ENCODE data around the gene NAALADL2. TPM values are rescaled to one million over a fixed set of nuclear protein-coding genes. Genes with fewer than 3 reads are reported as not detected.

NAALADL2 gene
- total RNA-seq, 1 donor from 2014 or later = 11.5 TPM

- no peak for DNase-seq (ENCODE audit: low spot score)
- Mint-ChIP-seq H3K4me1 (no peaks in the 10 kb centered on the region), H3K4me3 (no peak overlapping the region), H3K36me3 (no peaks in the 10 kb centered on the region), H3K27me3 (ENCODE audit: insufficient read depth, low read depth) (no peaks in the 10 kb centered on the region), H3K9me3 (no peaks in the 10 kb centered on the region), H3K27ac (no peak overlapping the region)
- Histone ChIP-seq H3F3A (ENCODE audit: low read depth) (no peaks in the 10 kb centered on the region), H3K9me3 (ENCODE audit: low read depth) (no peaks in the 10 kb centered on the region), H3K4me2 (no peak overlapping the region), H3K36me3 (no peaks in the 10 kb centered on the region), H3K79me2 (ENCODE audit: low read depth) (no peaks in the 10 kb centered on the region), H2AFZ (replicated peaks) (no peak overlapping the region), H3K4me3 (no peak overlapping the region), H3K9ac (no peak overlapping the region), H3K27ac (no peak overlapping the region), H4K20me1 (ENCODE audit: low read depth) (no peaks in the 10 kb centered on the region), H3K27me3 (no peaks in the 10 kb centered on the region), H3K4me1 (no peaks in the 10 kb centered on the region)
- TF ChIP-seq CTCF (IDR thresholded peaks at IDR 0.05) (no peak), EZH2phosphoT487 (IDR thresholded peaks at IDR 0.05) (no peak), EZH2 (IDR thresholded peaks at IDR 0.05) (no peak)
Observed at GRCh38 chr3:174957551-174958001, 98.4 kb downstream of the NAALADL2 start.

- Mint-ChIP-seq H3K27me3 (ENCODE audit: insufficient read depth, low read depth) (no peaks in the 10 kb centered on the region), H3K4me3 (no peak overlapping the region), H3K27ac (no peak overlapping the region), H3K9me3 (no peaks in the 10 kb centered on the region), H3K4me1 (no peaks in the 10 kb centered on the region), H3K36me3 (no peaks in the 10 kb centered on the region)
- H3K9me3 ChIP-seq (ENCODE audit: low read depth) = no peaks in the 10 kb centered on the region
- H3F3A ChIP-seq (ENCODE audit: low read depth) = no peaks in the 10 kb centered on the region
- no peaks in the 10 kb centered on the region for H3K36me3 ChIP-seq
- no peaks in the 10 kb centered on the region for H3K79me2 ChIP-seq (ENCODE audit: low read depth)
- no peaks in the 10 kb centered on the region for H4K20me1 ChIP-seq (ENCODE audit: low read depth)
- no peaks in the 10 kb centered on the region for H3K27me3 ChIP-seq
- H3K4me3 ChIP-seq = no peak overlapping the region
- no peak overlapping the region for H3K27ac ChIP-seq
- H3K4me1 ChIP-seq = no peaks in the 10 kb centered on the region
- H3K4me2 ChIP-seq = no peak overlapping the region
- H2AFZ ChIP-seq (replicated peaks) = no peak overlapping the region
- TF ChIP-seq CTCF (IDR thresholded peaks at IDR 0.05) (no peak), EZH2phosphoT487 (IDR thresholded peaks at IDR 0.05) (no peak), EZH2 (IDR thresholded peaks at IDR 0.05) (no peak)
- no peak for DNase-seq (ENCODE audit: low spot score)
- H3K9ac ChIP-seq = no peak overlapping the region
Observed at GRCh38 chr3:174958671-174959328, 99.7 kb downstream of the NAALADL2 start.

- Histone ChIP-seq H3K79me2 (ENCODE audit: low read depth) (no peaks in the 10 kb centered on the region), H3K27ac (no peak overlapping the region), H3K9ac (no peak overlapping the region), H3K4me2 (no peak overlapping the region), H4K20me1 (ENCODE audit: low read depth) (no peaks in the 10 kb centered on the region), H3K36me3 (no peaks in the 10 kb centered on the region), H3K27me3 (no peaks in the 10 kb centered on the region), H3K4me3 (no peak overlapping the region), H3F3A (ENCODE audit: low read depth) (no peaks in the 10 kb centered on the region), H2AFZ (replicated peaks) (no peak overlapping the region), H3K9me3 (ENCODE audit: low read depth) (no peaks in the 10 kb centered on the region), H3K4me1 (no peaks in the 10 kb centered on the region)
- no peak overlapping the region for H3K4me3 Mint-ChIP-seq
- TF ChIP-seq EZH2 (IDR thresholded peaks at IDR 0.05) (no peak), CTCF (IDR thresholded peaks at IDR 0.05) (no peak), EZH2phosphoT487 (IDR thresholded peaks at IDR 0.05) (no peak)
- DNase-seq (ENCODE audit: low spot score) = no peak
- H3K27ac Mint-ChIP-seq = no peak overlapping the region
- no peaks in the 10 kb centered on the region for H3K4me1 Mint-ChIP-seq
- H3K27me3 Mint-ChIP-seq (ENCODE audit: insufficient read depth, low read depth) = no peaks in the 10 kb centered on the region
- H3K36me3 Mint-ChIP-seq = no peaks in the 10 kb centered on the region
- no peaks in the 10 kb centered on the region for H3K9me3 Mint-ChIP-seq
Observed at GRCh38 chr3:174959556-174960065, 100.5 kb downstream of the NAALADL2 start.

All from neural progenitor cell (in vitro differentiated cells).